ENCODE results near the gene DEF6.

DEF6 gene

GRCh38 chr6:35267897-35268296, 29.7 kb upstream of the DEF6 start:
- TF ChIP-seq CTCF (IDR thresholded peaks at IDR 0.05) = no peak

GRCh38 chr6:35272005-35272404, 25.6 kb upstream of the DEF6 start:
- TF ChIP-seq CTCF (IDR thresholded peaks at IDR 0.05) = no peak

DNA sequence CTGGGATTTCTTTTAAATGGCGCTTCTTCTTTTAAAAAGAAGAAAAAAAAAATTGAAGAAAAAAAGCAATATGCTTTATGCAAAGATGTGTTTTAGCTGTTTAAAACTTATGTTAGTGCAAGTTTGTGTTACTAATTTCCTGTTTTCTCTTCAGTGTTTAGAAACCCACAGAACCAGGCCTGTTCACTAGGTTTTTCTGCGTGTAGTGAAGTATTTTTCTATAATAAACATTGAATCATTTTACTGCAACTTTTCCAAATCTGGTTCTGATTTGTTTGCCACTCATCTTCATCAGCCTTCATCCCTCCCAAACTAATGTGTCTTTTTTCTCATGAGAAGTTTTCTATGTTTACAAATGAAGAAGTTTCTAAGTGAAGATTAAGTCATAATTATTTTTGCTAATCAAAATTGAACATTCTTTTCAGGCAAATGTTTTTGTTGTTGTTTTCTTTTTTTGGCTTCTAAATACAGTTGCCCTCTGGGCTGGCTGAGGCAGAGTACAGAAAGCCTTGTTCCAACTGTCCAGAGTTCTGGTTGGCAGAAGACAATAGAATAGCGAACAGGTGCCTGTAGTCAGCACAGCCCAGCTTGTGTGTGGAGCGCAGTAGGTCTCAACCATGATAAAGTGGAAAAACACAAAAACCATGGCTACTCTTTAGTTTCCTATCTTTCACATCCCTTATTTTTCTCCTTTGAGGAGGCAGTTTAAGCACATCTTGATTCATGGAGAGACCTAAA, 23.6 kb upstream of the DEF6 start:
- no peak for TF ChIP-seq CTCF (IDR thresholded peaks at IDR 0.05)

GRCh38 chr6:35275744-35276260, 21.8 kb upstream of the DEF6 start:
- TF ChIP-seq CTCF (IDR thresholded peaks at IDR 0.05) = no peak

DNA sequence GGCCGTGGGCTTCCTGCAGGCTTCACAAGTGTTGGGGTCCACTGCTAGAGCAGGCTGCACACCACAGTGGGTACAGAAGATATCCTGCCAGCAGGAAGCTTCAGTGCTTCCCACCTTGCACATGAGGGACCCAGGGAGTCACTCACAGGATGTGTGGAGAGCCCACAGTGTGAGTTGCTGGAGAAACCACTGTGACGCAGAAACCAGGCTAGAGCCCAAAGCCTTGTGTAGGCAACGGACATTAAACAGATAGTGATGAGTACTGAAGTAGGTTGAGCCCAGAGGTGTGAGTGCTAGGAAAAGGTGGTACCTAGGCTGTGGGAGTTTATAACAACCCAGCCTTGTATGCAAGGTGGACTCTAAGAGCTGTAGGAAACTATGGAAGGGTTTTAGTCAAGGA, 18.9 kb upstream of the DEF6 start:
- TF ChIP-seq CTCF (IDR thresholded peaks at IDR 0.05) = no peak

GRCh38 chr6:35280903-35281302, 16.7 kb upstream of the DEF6 start:
- TF ChIP-seq CTCF (IDR thresholded peaks at IDR 0.05) = no peak

DNA sequence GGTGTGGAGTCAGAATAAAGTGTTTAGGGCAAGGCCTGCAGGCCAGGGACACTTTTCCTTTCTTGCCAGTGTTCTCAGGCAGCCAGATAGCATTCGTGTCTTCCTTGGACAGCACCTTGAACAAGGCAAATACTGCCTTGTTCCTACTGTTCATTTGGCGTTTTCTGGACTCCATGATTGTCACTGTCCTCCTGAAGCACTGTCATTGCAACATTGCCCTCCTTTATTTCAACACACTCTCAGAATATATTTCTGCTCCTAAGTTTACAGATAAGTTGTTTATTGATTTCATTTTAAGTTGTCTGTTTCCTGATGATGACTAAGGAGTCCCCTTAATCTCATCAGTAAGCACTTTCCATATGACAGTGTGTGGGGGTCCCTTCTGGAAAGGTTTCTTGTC, 15.1 kb upstream of the DEF6 start:
- no peak for TF ChIP-seq CTCF (IDR thresholded peaks at IDR 0.05)

- TF ChIP-seq CTCF (IDR thresholded peaks at IDR 0.05) = no peak
Observed at GRCh38 chr6:35283361-35283760, 14.3 kb upstream of the DEF6 start.
